NCI-H2081 (cell line): ENCODE data around the gene HECTD1.
"Not testable (repeated sequence)": the region's sequence is repeated elsewhere in the genome, so short reads cannot be mapped to it uniquely, and the experiment has no call there.

ENCODE experiments used
- DNase-seq, 2 experiments: peaks; one replicate each; lab custom pipeline; 2025; lab: John Stamatoyannopoulos, UW

The HECTD1 gene

GRCh38 chr14:31154956-31155355 lies 52.6 kb downstream of the HECTD1 start:
- no peak for DNase-seq

GRCh38 chr14:31142455-31143087 lies 65.0 kb downstream of the HECTD1 start:
- no peak for DNase-seq

GRCh38 chr14:31139301-31139847 lies 68.2 kb downstream of the HECTD1 start:
- DNase-seq: no peak

GRCh38 chr14:31138301-31138700 lies 69.3 kb downstream of the HECTD1 start:
- DNase-seq: no peak

GRCh38 chr14:31137214-31137889 lies 70.2 kb downstream of the HECTD1 start:
- no peak for DNase-seq

- DNase-seq: no peak
Measured at GRCh38 chr14:31133133-31133532, 74.5 kb downstream of the HECTD1 start.

GRCh38 chr14:31128601-31129526 lies 78.7 kb downstream of the HECTD1 start:
- DNase-seq: no peak

GRCh38 chr14:31127690-31128089 lies 79.9 kb downstream of the HECTD1 start:
- DNase-seq: peak in 1 of 2 experiments; percentile 17

GRCh38 chr14:31126680-31127079 lies 80.9 kb downstream of the HECTD1 start:
- no peak for DNase-seq

- DNase-seq: no peak
Measured at GRCh38 chr14:31125231-31125630, 82.4 kb downstream of the HECTD1 start.

GRCh38 chr14:31124197-31124596 lies 83.4 kb downstream of the HECTD1 start:
- no peak for DNase-seq

GRCh38 chr14:31122921-31123320 lies 84.7 kb downstream of the HECTD1 start:
- DNase-seq: no peak

- DNase-seq: no peak
Measured at GRCh38 chr14:31122098-31122611, 85.4 kb downstream of the HECTD1 start.

GRCh38 chr14:31118892-31119291 lies 88.7 kb downstream of the HECTD1 start:
- no peak for DNase-seq

- no peak for DNase-seq
Measured at GRCh38 chr14:31113794-31114193, 93.8 kb downstream of the HECTD1 start.

GRCh38 chr14:31110872-31111271 lies 96.7 kb downstream of the HECTD1 start:
- DNase-seq: no peak

- DNase-seq: no peak
Measured at GRCh38 chr14:31109257-31109656, 98.3 kb downstream of the HECTD1 start.

GRCh38 chr14:31106768-31107167 lies 100.8 kb downstream of the HECTD1 start:
- DNase-seq: no peak

- DNase-seq: no peak
Measured at GRCh38 chr14:31097081-31097480, 110.5 kb downstream of the HECTD1 start.

- no peak for DNase-seq
Measured at GRCh38 chr14:31096255-31096654, 111.3 kb downstream of the HECTD1 start.

GRCh38 chr14:31095817-31096216 lies 111.8 kb downstream of the HECTD1 start:
- DNase-seq: not testable (repeated sequence)
